Suprapubic skin (tissue), 4 donors: ENCODE data around the gene ZNF579. TPM values are rescaled to one million over a fixed set of nuclear protein-coding genes. Genes with fewer than 3 reads are reported as not detected.

Source experiments
- DNase-seq, 2 donors: peaks; one replicate each; pipeline ENCODE4 v3.0.0-alpha.2; 2019; ENCODE audit warnings: low spot score in 2 of 2
- H3K27ac ChIP-seq: fragments of 200-600 bp; sonication (generic); one replicate; pipeline ENCODE4 v1.5.1; 2019
- H3K27me3 ChIP-seq: fragments of 200-600 bp; sonication (generic); one replicate; pipeline ENCODE4 v1.5.1; 2019
- H3K36me3 ChIP-seq: fragments of 200-600 bp; sonication (generic); one replicate; pipeline ENCODE4 v1.5.1; 2019
- H3K4me1 ChIP-seq: fragments of 200-600 bp; sonication (generic); one replicate; pipeline ENCODE4 v1.5.1; 2019
- H3K4me3 ChIP-seq: fragments of 200-600 bp; sonication (generic); one replicate; pipeline ENCODE4 v1.5.1; 2019; ENCODE audit warnings: mild to moderate bottlenecking
- H3K9me3 ChIP-seq: fragments of 200-600 bp; sonication (generic); one replicate; pipeline ENCODE4 v1.5.1; 2019
- CTCF ChIP-seq, 2 donors: fragments of 200-600 bp in 1 of 2; fragments of 450-650 bp in 1 of 2; sonication (generic) in 1 of 2; IDR thresholded peaks; one replicate each; pipeline ENCODE4 v1.5.1; 2016 to 2019; ENCODE audit warnings: antibody characterized with exemption in 2 of 2, mild to moderate bottlenecking in 1 of 2, moderate library complexity in 1 of 2
- EP300 ChIP-seq: sonication (generic); formaldehyde crosslinking; IDR thresholded peaks from one replicate; pipeline ENCODE4 v1.6.1; 2017; ENCODE audit warnings: antibody characterized with exemption
- POLR2A ChIP-seq, 2 donors: fragments of 450-650 bp; IDR thresholded peaks; one replicate each; pipeline ENCODE4 v1.6.1; 2017; ENCODE audit warnings: antibody characterized with exemption in 2 of 2, mild to moderate bottlenecking in 2 of 2, moderate library complexity in 2 of 2
- POLR2AphosphoS5 ChIP-seq, 3 donors: sonication (generic); formaldehyde crosslinking; IDR thresholded peaks; one replicate each; pipeline ENCODE4 v1.6.1; 2017; ENCODE audit warnings: antibody characterized with exemption in 3 of 3
- WGBS: methylation state at CpG from one replicate; pipeline ENCODE4 v1.1.5; 2018; 5-methylcytosine and 5-hydroxymethylcytosine counted together
- total RNA-seq, 4 donors: library from RNA; depleted of rRNA; stranded (reverse); fragments of >200 nt; gene quantifications; one replicate each; pipeline ENCODE4 v1.1.0, GENCODE V29; 2016

The ZNF579 gene
- total RNA-seq, 4 donors from 2014 or later = 1.8 to 3.1 (median 2.8) TPM

- peaks cover 24% of the 10 kb centered on the region for H3K36me3 ChIP-seq
- peak overlapping the region; percentile 98 for H3K27ac ChIP-seq
- TF ChIP-seq CTCF (IDR thresholded peaks at IDR 0.05) (no peak), POLR2AphosphoS5 (IDR thresholded peaks at IDR 0.05) (peak in 1 of 3 donors; percentile 53)
- H3K27me3 ChIP-seq = no peaks in the 10 kb centered on the region
- no peak for DNase-seq
- no peaks in the 10 kb centered on the region for H3K9me3 ChIP-seq
- H3K4me3 ChIP-seq = peak overlapping the region; percentile 93
- H3K4me1 ChIP-seq = peaks cover 40% of the 10 kb centered on the region
- WGBS = 56% methylated on average over 4 of the region's 4 CpGs
Observed at GRCh38 chr19:55601084-55601483, 20.4 kb upstream of the ZNF579 start.

GRCh38 chr19:55600662-55601028 lies 20.0 kb upstream of the ZNF579 start:
- Histone ChIP-seq H3K36me3 (peaks cover 28% of the 10 kb centered on the region), H3K9me3 (no peaks in the 10 kb centered on the region), H3K27ac (peak overlapping the region; percentile 98), H3K27me3 (no peaks in the 10 kb centered on the region), H3K4me3 (peak overlapping the region; percentile 93), H3K4me1 (peaks cover 39% of the 10 kb centered on the region)
- TF ChIP-seq POLR2AphosphoS5 (IDR thresholded peaks at IDR 0.05) (no peak), POLR2A (IDR thresholded peaks at IDR 0.05) (no peak), CTCF (IDR thresholded peaks at IDR 0.05) (no peak), EP300 (no peak)
- 5% methylated on average over 5 of the region's 15 CpGs for WGBS
- no peak for DNase-seq

- Histone ChIP-seq H3K9me3 (no peaks in the 10 kb centered on the region), H3K27me3 (no peaks in the 10 kb centered on the region), H3K27ac (peak within 1 kb of the TSS; percentile 98), H3K4me1 (peaks cover 38% of the 10 kb centered on the region), H3K4me3 (peak within 1 kb of the TSS; percentile 93), H3K36me3 (peaks cover 34% of the 10 kb centered on the region)
- peak; percentile 89 to 91 for DNase-seq
- 0% methylated on average over 7 of the region's 97 CpGs for WGBS
- peak in 1 of 3 donors; percentile 71 for TF ChIP-seq POLR2AphosphoS5 (IDR thresholded peaks at IDR 0.05)
- no peak for TF ChIP-seq CTCF (IDR thresholded peaks at IDR 0.05)
Observed at GRCh38 chr19:55599842-55600661, 19.4 kb upstream of the ZNF579 start, which contains the start of gene ZNF524. Gene ZNF524 (plus strand): TSS chr19:55600288. CDS start chr19:55602113, 1,825 bp downstream.

GRCh38 chr19:55599468-55599841 lies 18.8 kb upstream of the ZNF579 start, which contains the start of gene FIZ1:
Gene FIZ1 (minus strand): TSS chr19:55599517. CDS start chr19:55597865, 1,652 bp downstream.
- peak; percentile 100 for DNase-seq
- no peaks in the 10 kb centered on the region for H3K9me3 ChIP-seq
- TF ChIP-seq CTCF (IDR thresholded peaks at IDR 0.05) (no peak), POLR2AphosphoS5 (IDR thresholded peaks at IDR 0.05) (peak in 1 of 3 donors; percentile 1)
- H3K27ac ChIP-seq = peak within 1 kb of the TSS; percentile 98
- H3K36me3 ChIP-seq = peaks cover 37% of the 10 kb centered on the region
- peaks cover 32% of the 10 kb centered on the region for H3K4me1 ChIP-seq
- no peaks in the 10 kb centered on the region for H3K27me3 ChIP-seq
- H3K4me3 ChIP-seq = peak within 1 kb of the TSS; percentile 93
- WGBS = under 1% methylated on average over 23 of the region's 23 CpGs

DNA sequence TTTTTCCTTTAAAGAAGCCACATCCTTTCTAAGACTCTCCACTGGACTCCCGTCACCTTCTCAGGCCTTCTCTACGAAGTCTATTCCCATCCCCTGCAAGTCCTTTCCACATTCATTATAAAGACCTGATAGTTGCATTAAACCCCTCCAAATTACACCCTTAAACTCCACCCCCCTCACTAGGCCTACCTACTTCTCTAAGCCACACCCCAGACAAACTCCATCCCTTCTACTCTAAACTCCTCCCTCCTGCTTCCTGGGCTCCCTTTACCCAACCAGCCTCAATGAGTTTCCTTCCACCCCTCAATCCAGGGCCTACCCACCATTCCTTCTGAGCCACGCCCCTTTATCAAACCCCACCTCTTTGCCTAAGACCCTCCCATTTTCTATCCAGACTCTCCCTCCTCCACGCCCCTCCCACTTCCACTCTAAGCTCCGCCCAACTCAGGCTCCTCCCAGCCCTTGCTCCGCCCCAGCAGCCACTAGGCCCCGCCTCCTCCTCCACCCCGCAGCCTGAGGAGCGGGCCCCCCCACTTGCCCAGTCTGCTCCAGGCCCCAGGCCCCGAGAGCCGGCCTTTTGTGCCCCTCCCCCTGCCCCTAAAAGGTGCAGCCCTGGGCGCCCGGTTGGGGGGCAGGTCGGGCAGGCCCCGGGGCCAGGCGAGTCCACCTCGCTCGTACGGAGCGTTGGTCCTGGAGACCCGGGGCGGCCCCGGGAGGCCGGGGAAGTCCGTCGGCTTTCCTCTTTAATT lies 18.2 kb upstream of the ZNF579 start:
- no peaks in the 10 kb centered on the region for H3K9me3 ChIP-seq
- H3K4me3 ChIP-seq = peak overlapping the region; percentile 93
- peaks cover 27% of the 10 kb centered on the region for H3K4me1 ChIP-seq
- peak; percentile 94 to 97 for DNase-seq
- TF ChIP-seq POLR2AphosphoS5 (IDR thresholded peaks at IDR 0.05) = peak in 2 of 3 donors; percentile 8 to 29
- no peak for TF ChIP-seq EP300
- WGBS = 8% methylated on average over 20 of the region's 26 CpGs
- H3K27ac ChIP-seq = peak overlapping the region; percentile 98
- peaks cover 37% of the 10 kb centered on the region for H3K36me3 ChIP-seq
- no peaks in the 10 kb centered on the region for H3K27me3 ChIP-seq
